ENCODE results near the gene KANSL1. TPM values are rescaled to one million over a fixed set of nuclear protein-coding genes. Genes with fewer than 3 reads are reported as not detected.

Gene KANSL1
- polyA plus RNA-seq, 1 donor from 2014 or later: 65.0 TPM

- Histone ChIP-seq H4K20me1 (ENCODE audit: insufficient read depth) (peaks cover 85% of the 10 kb centered on the region), H3F3A (ENCODE audit: insufficient read depth, low read length, poor library complexity, severe bottlenecking) (no peaks in the 10 kb centered on the region), H3K9ac (ENCODE audit: low read length) (no peak overlapping the region), H3K27ac (ENCODE audit: low read length) (no peak overlapping the region), H3K27me3 (ENCODE audit: insufficient read depth, low read depth, low read length) (no peaks in the 10 kb centered on the region), H3K4me2 (ENCODE audit: low read length) (no peak overlapping the region), H3K9me3 (ENCODE audit: low read length) (no peaks in the 10 kb centered on the region), H3K9me2 (ENCODE audit: insufficient read depth, low read length) (no peaks in the 10 kb centered on the region), H3K79me2 (replicated peaks; ENCODE audit: insufficient read depth, low read length) (peaks cover 98% of the 10 kb centered on the region), H3K4me3 (ENCODE audit: low read length) (no peak overlapping the region), H2AFZ (ENCODE audit: low read depth, low read length) (no peak overlapping the region), H3K36me3 (ENCODE audit: insufficient read depth, low read length) (peaks cover 10% of the 10 kb centered on the region)
- TF ChIP-seq REST (IDR thresholded peaks at IDR 0.05; ENCODE audit: borderline replicate concordance) (no peak), POLR2AphosphoS5 (IDR thresholded peaks at IDR 0.05) (no peak), RAD21 (conservative IDR thresholded peaks at IDR 0.05) (no peak), MXI1 (conservative IDR thresholded peaks at IDR 0.05; ENCODE audit: poor library complexity, severe bottlenecking) (no peak)
These were observed 17.3 kb downstream of the KANSL1 start for GRCh38 chr17:46175891-46176290.

GRCh38 chr17:46173153-46173552, 20.1 kb downstream of the KANSL1 start:
- no peaks in the 10 kb centered on the region for H3K27me3 ChIP-seq (ENCODE audit: insufficient read depth, low read depth, low read length)
- H3K9ac ChIP-seq (ENCODE audit: low read length): no peak overlapping the region
- H3F3A ChIP-seq (ENCODE audit: insufficient read depth, low read length, poor library complexity, severe bottlenecking): no peaks in the 10 kb centered on the region
- peaks cover 99% of the 10 kb centered on the region for H3K79me2 ChIP-seq (replicated peaks; ENCODE audit: insufficient read depth, low read length)
- no peak overlapping the region for H3K4me2 ChIP-seq (ENCODE audit: low read length)
- peaks cover 16% of the 10 kb centered on the region for H3K36me3 ChIP-seq (ENCODE audit: insufficient read depth, low read length)
- no peak overlapping the region for H3K4me3 ChIP-seq (ENCODE audit: low read length)
- TF ChIP-seq CTCF (IDR thresholded peaks at IDR 0.05; ENCODE audit: poor library complexity, severe bottlenecking) (no peak), POLR2AphosphoS5 (IDR thresholded peaks at IDR 0.05) (no peak), EZH2 (IDR thresholded peaks at IDR 0.05; ENCODE audit: borderline replicate concordance, insufficient read depth, low read length, poor library complexity, severe bottlenecking) (no peak), RAD21 (conservative IDR thresholded peaks at IDR 0.05) (no peak), SMC3 (conservative IDR thresholded peaks at IDR 0.05; ENCODE audit: poor library complexity) (no peak)
- H3K9me2 ChIP-seq (ENCODE audit: insufficient read depth, low read length): no peaks in the 10 kb centered on the region
- H4K20me1 ChIP-seq (ENCODE audit: insufficient read depth): peaks cover 90% of the 10 kb centered on the region
- H3K9me3 ChIP-seq (ENCODE audit: low read length): no peaks in the 10 kb centered on the region
- H3K27ac ChIP-seq (ENCODE audit: low read length): no peak overlapping the region
- no peak overlapping the region for H2AFZ ChIP-seq (ENCODE audit: low read depth, low read length)

- Histone ChIP-seq H2AFZ (ENCODE audit: low read depth, low read length) (no peak overlapping the region), H3K27ac (ENCODE audit: low read length) (no peak overlapping the region), H3K9me3 (ENCODE audit: low read length) (no peaks in the 10 kb centered on the region), H4K20me1 (ENCODE audit: insufficient read depth) (peaks cover 94% of the 10 kb centered on the region), H3K4me3 (ENCODE audit: low read length) (no peak overlapping the region), H3K4me2 (ENCODE audit: low read length) (no peak overlapping the region), H3K27me3 (ENCODE audit: insufficient read depth, low read depth, low read length) (no peaks in the 10 kb centered on the region), H3K36me3 (ENCODE audit: insufficient read depth, low read length) (peaks cover 16% of the 10 kb centered on the region), H3K9me2 (ENCODE audit: insufficient read depth, low read length) (no peaks in the 10 kb centered on the region), H3F3A (ENCODE audit: insufficient read depth, low read length, poor library complexity, severe bottlenecking) (no peaks in the 10 kb centered on the region), H3K79me2 (replicated peaks; ENCODE audit: insufficient read depth, low read length) (peaks cover 99% of the 10 kb centered on the region), H3K9ac (ENCODE audit: low read length) (no peak overlapping the region)
- TF ChIP-seq EZH2 (IDR thresholded peaks at IDR 0.05; ENCODE audit: borderline replicate concordance, insufficient read depth, low read length, poor library complexity, severe bottlenecking) (no peak), POLR2AphosphoS5 (IDR thresholded peaks at IDR 0.05) (no peak), RAD21 (conservative IDR thresholded peaks at IDR 0.05) (no peak), CTCF (IDR thresholded peaks at IDR 0.05; ENCODE audit: poor library complexity, severe bottlenecking) (no peak), REST (IDR thresholded peaks at IDR 0.05; ENCODE audit: borderline replicate concordance) (no peak), MXI1 (conservative IDR thresholded peaks at IDR 0.05; ENCODE audit: poor library complexity, severe bottlenecking) (no peak), EP300 (conservative IDR thresholded peaks at IDR 0.05; ENCODE audit: poor library complexity, severe bottlenecking) (no peak), SMC3 (conservative IDR thresholded peaks at IDR 0.05; ENCODE audit: poor library complexity) (no peak), TAF1 (IDR thresholded peaks at IDR 0.05; ENCODE audit: low read depth) (no peak)
These were observed 21.3 kb downstream of the KANSL1 start for GRCh38 chr17:46171939-46172338.
